Stimulated activated CD8-positive, alpha-beta memory T cell treated with anti-CD3 and anti-CD28 coated beads, Interleukin-4, amount 100 ng/mL, for 1 hour (primary cell): ENCODE measurements around the gene SDK2.
"Not testable (repeated sequence)": the region's sequence is repeated elsewhere in the genome, so short reads cannot be mapped to it uniquely, and the experiment has no call there.

ENCODE experiments used
- DNase-seq, 2 donors: peaks; one replicate each; pipeline ENCODE4 v3.0.0-alpha.2; 2020; ENCODE audit warnings: low read depth in 2 of 2, low spot score in 1 of 2

Gene SDK2

DNA sequence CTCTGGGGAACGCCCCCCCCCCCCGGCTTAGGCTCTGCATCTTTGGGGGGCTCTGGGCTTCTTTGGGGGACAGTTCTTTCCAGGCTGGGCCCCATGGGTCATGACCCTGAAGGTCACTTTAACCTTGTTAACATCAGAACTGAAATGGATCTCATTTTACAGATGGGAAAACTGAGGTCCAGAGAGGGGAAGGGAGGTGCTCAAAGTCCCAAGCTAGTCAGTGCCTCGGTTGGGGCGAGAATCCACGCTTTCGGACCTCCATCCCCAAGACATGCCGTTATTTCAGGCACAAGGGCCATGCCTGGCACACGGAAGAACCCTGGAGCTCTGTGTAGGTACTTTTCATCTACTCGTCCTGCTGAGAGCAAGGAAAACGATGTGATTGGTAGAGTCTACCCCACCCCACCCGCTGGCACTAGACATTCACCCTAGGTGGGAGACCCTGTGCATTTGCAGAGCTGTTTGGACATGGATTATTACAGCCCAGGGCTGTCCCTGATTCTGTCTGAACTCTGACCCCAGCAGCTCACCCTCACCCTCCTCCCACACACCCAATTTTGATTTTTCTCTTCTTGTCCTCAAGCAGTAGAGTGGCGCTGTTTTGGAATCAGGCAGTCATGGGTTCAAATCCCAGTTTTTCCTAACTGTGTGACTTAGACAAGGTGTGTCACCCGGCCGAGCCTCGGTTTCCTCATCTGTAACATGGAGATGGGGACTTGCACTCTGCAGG lies 177.4 kb downstream of the SDK2 start:
- DNase-seq: no peak

DNA sequence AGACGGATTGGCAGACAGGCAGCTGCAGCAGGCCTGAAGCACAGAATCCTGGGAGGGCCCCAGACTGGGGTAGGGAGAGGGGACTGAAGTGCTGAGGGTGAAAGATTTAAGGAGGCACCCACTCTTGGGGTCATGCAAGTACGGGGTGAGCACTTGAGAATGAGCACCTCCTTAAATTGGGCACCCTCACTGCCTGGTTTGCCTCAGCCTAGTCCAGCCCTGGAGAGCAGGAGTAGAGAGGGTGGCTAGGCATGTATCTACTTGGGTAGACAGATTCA lies 178.4 kb downstream of the SDK2 start:
- no peak for DNase-seq

- DNase-seq: no peak
These were observed 178.9 kb downstream of the SDK2 start for GRCh38 chr17:73465130-73465952.

DNA sequence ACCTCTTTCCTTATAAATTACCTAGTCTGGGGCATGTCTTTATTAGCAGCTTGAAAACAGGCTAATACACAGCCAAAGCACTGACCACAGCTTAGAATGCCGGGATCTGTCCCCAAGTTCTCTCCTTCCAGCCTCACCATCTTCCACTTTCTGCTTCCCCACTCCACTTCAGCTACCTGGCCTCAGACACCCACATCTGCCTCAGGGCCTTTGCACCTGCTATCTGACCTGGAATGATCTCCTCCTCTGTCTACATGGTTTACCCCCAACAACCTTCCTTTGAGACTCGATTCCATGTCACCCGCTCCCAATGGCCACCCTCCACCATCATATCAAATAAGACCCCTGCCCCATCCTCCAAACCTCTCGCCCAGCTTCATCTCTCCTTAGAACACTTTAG lies 179.8 kb downstream of the SDK2 start:
- DNase-seq: no peak

- DNase-seq: no peak
These were observed 180.4 kb downstream of the SDK2 start for GRCh38 chr17:73463821-73464220.

DNA sequence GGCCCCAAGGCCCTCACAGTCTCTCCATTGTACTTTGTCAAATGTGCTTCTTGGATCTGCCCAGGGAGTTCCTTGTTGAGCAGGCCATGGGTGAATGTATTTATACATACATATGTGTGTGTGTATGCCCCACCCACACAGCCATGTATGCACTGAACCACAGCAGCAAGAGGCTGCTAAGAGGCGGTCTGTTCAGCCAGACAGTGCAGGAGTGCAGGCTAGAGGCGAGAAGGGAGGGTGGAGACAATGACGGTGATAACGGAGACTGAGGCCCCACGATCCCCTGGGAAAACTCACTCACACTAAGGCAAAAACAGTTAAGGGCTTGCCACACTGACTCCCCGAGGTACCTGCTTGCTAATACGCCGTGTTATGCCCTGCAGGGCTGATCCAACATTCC lies 181.4 kb downstream of the SDK2 start:
- DNase-seq: no peak

GRCh38 chr17:73459980-73460379 lies 184.3 kb downstream of the SDK2 start:
- DNase-seq: no peak

DNA sequence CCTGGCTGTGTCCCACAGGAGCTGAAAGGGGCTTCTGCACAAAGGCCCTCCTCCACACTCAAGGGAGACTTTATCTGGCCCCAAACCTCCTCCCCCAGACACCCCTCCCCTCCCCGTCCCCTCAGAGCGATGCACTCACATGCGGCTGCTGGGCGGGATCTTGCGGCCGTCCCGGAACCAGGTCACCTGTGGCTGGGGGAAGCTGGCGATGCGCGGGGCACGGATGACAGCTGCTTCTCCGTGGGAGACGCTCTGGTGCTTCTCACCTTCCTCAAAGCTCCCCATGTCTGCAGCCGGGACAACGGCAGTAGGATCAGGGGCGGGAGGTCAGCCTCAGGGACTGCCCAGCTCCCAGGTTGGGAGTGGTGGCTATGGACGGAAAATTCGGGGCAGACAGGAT lies 188.5 kb downstream of the SDK2 start:
- DNase-seq: no peak

- DNase-seq: no peak
These were observed 189.1 kb downstream of the SDK2 start for GRCh38 chr17:73455050-73455687.

- DNase-seq: not testable (repeated sequence)
These were observed 190.8 kb downstream of the SDK2 start for GRCh38 chr17:73453494-73453893.

GRCh38 chr17:73453090-73453489 lies 191.2 kb downstream of the SDK2 start:
- no peak for DNase-seq

DNA sequence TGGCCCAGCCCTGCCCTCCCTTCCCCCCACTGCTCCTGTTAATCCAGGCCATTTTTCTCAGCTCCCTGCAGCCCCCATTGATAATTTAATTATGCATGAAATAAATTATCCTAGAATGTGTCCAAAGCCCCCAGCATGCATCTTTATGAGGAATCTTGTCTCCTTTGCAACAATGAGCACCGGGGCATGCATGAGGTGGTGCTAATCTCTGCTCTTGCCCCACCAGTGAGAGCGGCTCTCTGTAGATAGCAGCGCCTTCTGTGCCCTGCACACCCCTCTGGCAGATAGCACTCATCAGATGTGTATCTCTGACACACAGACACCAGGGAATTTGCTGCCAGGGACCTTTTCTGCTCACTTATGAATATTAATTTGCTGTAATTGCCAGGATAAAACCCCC lies 192.2 kb downstream of the SDK2 start:
- DNase-seq: no peak

DNA sequence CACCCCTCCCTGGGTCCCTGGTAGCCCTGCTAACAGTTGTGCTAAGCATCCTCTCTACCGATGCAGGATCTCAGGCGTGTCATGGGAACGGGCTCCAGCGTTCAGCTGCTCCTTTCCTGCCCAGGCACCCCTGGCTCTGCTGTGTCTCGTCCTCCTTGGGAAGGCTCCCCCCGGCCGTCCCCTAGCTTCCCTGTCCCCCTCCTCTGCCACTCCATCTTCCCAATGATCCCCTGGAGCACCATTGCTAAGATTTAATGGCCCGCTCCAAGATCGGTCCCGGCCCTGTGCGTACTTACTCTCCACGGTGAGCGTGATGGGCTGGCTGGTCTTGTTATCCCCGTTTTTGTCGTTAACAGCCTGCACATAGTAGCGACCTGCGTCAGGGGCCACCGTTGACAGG lies 196.9 kb downstream of the SDK2 start:
- no peak for DNase-seq

DNA sequence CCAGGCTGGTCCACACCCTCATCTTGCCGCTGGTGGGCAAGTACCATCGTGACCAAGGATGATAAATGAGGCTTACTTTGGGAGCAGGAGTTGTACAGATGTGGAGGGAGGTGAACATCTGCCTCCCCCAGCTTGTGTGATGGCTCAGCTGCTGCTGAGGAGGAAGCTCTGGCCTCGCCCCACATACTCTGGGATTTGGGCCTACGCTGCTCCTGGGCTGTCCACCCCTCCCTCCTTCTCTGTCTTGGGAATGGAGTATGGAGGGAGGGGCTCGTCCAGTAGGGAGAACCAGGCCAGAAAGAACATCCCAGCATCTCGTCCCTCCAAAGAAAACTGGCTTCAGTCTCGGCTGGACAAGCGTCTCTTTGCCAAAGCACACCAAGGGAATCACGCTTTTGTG lies 197.6 kb downstream of the SDK2 start:
- no peak for DNase-seq

DNA sequence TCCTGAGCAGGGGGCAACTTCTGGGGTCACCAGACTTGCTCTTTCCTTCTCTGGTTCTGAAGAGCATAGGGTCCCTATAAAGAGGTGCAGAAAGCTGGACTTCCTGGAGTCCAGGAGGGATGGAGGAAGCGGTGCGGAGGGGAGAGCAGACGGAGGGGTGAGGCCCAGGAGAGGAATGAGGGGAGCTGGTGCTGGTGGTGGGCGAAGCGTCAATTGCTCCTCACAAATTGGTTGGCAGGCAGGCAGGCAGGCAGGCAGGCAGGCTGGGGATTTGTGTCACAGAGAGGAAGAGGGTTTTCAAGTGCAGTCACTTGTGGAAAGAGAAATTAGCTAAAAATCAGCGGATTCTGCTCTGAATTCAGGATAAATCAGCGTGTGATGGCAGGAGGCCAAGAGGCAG lies 198.8 kb downstream of the SDK2 start:
- no peak for DNase-seq

- no peak for DNase-seq
These were observed 200.2 kb downstream of the SDK2 start for GRCh38 chr17:73444021-73444420.

- DNase-seq: no peak
These were observed 204.6 kb downstream of the SDK2 start for GRCh38 chr17:73439597-73439996.

DNA sequence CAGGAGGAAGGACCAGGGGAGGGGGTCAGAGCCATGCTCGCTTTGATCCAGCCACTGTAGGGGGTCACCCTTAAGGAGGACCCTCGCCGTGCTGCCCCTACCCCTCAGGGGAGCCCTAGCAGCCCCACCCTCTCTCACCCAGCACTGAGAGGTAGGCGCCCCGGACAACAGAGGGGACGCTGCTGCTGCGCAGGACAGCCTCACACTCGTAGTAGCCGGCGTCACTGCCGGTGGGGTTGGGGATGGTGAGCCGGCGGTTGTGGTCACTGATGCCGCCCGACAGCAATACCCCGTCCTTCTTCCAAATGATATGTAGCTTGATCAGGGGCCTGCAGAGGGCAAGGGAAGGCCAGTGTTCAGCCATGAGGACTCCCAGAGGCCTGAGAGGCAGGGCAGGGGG lies 206.4 kb downstream of the SDK2 start:
- DNase-seq: no peak

DNA sequence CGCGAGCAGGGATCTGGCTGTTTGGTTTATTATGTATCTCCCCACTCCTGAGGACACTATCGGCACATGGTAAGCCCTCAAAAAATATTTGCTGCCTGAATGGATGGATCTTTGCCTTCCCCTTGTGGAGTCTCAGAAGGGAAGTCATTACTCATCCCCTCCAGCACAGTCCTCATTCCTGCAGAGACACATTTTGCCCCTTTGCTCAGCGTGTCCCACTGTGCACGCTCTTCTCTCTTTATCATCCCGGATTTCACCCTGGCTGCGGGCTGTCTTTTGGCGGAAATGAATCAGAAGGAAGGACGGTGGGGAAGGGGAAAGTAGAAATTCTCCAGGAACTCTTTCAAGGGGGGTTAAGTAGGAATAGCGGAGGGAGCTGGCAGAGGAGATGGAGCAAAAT lies 207.3 kb downstream of the SDK2 start:
- DNase-seq: no peak

DNA sequence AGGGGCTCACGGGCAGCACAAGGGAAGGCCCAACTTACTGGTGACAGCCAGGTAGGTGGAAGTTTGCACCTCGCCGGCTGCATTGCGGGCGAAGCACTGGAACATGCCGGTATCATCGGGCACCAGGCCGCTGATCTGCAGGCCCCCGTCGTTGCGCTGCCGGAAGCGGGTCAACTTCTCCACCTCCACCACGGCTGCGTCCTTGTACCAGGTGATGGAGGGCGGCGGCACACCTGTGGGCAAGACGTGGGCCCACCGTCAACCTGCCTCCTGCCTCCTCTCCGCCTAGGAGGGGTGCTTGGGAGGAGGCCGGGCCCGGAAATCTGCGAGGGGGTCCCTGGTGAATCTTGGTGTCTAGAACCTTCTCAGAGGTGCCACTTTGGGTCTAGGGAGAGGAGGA lies 208.8 kb downstream of the SDK2 start:
- no peak for DNase-seq

GRCh38 chr17:73434154-73434553 lies 210.1 kb downstream of the SDK2 start:
- no peak for DNase-seq

DNA sequence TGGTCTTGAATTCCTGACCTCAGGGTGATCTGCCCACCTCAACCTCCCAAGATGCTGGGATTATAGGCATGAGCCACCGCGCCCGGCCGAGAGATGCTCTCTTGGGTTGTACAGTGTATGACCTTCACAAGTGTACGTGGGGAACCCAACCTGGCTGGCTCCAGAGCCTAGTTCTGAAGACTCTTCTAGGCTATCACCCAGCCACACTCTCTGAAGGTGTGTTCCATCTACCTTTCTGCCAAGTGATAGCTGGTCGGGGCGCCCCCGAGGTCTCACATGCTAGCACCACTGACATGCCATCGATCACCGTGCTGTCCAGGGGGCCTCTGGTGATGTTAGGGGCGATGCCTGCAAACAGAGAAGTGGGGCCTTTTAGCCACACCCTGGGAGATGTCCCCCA lies 210.7 kb downstream of the SDK2 start:
- no peak for DNase-seq
